ENCODE data around the gene SLC35F2. TPM values are rescaled to one million over a fixed set of nuclear protein-coding genes. Genes with fewer than 3 reads are reported as not detected.
A peak's percentile ranks its signal among the peaks of the same experiment; 100 is the strongest.

SLC35F2 gene
- total RNA-seq, 2 donors from 2014 or later, result 5.8 to 6.0 TPM

DNA sequence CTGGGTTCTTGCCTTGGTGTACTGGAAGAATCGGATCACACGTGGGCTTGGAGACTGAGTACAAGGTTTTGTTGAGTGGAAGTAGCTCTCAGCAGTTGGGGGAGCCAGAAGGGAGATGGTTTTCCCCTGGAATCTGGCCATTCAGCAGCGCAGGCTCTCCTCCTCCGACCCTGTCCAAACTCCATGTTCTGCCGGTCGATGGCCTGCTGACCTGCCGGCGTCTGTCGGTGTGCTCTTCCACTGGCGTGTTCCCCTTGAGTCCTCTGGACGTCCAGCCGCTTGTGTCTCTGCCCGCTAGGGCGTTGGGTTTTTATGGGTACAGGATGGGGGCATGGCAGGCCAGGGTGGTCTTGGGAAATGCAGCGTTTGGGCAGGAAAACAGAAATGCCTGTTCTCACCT is 108.3 kb downstream of the SLC35F2 start:
- Histone ChIP-seq H3K27me3 (no peaks in the 10 kb centered on the region), H3K4me3 (no peak overlapping the region), H3K27ac (no peak overlapping the region), H3K4me1 (peaks cover 0 to 8% of the 10 kb centered on the region in 2 donors), H3K9me3 (no peaks in the 10 kb centered on the region), H3K36me3 (no peaks in the 10 kb centered on the region)
- TF ChIP-seq, protein P1, sequence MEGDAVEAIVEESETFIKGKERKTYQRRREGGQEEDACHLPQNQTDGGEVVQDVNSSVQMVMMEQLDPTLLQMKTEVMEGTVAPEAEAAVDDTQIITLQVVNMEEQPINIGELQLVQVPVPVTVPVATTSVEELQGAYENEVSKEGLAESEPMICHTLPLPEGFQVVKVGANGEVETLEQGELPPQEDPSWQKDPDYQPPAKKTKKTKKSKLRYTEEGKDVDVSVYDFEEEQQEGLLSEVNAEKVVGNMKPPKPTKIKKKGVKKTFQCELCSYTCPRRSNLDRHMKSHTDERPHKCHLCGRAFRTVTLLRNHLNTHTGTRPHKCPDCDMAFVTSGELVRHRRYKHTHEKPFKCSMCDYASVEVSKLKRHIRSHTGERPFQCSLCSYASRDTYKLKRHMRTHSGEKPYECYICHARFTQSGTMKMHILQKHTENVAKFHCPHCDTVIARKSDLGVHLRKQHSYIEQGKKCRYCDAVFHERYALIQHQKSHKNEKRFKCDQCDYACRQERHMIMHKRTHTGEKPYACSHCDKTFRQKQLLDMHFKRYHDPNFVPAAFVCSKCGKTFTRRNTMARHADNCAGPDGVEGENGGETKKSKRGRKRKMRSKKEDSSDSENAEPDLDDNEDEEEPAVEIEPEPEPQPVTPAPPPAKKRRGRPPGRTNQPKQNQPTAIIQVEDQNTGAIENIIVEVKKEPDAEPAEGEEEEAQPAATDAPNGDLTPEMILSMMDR (IDR thresholded peaks at IDR 0.05), result no peak
- DNase-seq (ENCODE audit: low spot score), result no peak

DNA sequence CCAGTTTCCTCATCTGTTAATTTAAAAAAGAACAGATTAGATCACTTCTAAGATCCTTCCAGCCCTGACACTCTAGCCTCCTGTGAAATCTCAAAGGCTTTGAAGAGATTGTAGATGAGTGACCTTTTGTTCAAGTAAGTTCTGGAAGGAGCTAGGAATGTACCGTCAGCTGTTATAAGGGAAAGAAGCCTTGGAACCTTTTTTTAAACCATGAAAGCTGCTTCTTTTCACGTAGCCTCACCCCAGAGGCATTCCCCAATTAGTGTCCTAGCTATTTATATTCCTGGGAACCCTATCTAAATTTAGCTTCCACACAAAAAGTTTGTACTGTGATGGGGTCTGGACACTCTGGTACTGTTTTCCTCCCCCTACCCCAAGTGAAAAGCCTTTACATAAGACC is 111.0 kb downstream of the SLC35F2 start:
- H3K27me3 ChIP-seq, result no peaks in the 10 kb centered on the region
- TF ChIP-seq, protein P1 (IDR thresholded peaks at IDR 0.05), result no peak
- H3K9me3 ChIP-seq, result no peaks in the 10 kb centered on the region
- no peak for DNase-seq (ENCODE audit: low spot score)
- H3K36me3 ChIP-seq, result no peaks in the 10 kb centered on the region
- no peak overlapping the region for H3K4me3 ChIP-seq
- peak overlapping the region in 1 of 2 donors; percentile 7 for H3K27ac ChIP-seq
- peaks cover 0 to 8% of the 10 kb centered on the region in 2 donors for H3K4me1 ChIP-seq

DNA sequence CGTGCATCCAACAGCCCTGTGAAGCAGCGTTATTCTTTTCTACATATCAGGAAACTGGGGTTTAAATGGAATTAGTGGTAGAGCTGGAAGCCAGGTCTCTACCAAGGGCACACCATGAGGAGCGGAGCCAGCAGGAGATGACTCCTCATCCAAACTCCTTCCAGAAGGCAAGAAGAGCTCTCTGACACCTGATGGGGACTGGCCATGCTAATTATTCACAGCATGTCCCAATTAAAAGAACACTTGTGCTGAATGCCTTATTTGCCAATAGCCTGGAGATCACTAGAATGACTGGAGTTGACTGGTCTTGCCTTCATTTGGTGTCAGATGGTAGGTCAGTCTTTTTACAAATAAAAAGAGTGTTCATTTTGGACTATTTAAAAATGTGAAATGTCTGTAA is 113.9 kb downstream of the SLC35F2 start:
- TF ChIP-seq, protein P1 (IDR thresholded peaks at IDR 0.05), result no peak
- Histone ChIP-seq H3K4me3 (no peak overlapping the region), H3K27ac (no peak overlapping the region), H3K36me3 (no peaks in the 10 kb centered on the region), H3K9me3 (peaks cover 0 to 3% of the 10 kb centered on the region in 2 donors), H3K4me1 (peaks cover 0 to 8% of the 10 kb centered on the region in 2 donors), H3K27me3 (no peaks in the 10 kb centered on the region)
- DNase-seq (ENCODE audit: low spot score), result no peak

DNA sequence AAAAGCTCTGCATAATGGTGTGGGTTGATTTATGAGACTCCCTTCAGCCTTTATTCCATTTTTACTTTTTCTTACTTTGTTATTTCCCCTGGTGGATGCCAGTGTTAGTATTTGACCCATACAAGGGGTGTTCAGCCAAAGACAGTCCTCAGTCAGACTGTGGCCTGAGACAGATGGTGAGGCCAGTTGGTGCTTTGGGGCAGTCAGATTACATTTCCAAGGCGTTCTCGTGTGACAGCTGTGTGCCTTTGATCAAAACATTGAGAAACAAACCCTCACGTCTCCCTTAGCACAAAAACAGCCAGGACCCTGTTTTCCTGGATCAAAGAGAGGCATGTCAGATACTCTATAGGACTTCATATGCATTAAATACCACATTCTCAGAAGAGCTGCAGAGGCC is 115.4 kb downstream of the SLC35F2 start:
- Histone ChIP-seq H3K27ac (no peak overlapping the region), H3K4me3 (no peak overlapping the region), H3K4me1 (peaks cover 0 to 8% of the 10 kb centered on the region in 2 donors), H3K36me3 (no peaks in the 10 kb centered on the region), H3K27me3 (no peaks in the 10 kb centered on the region), H3K9me3 (peaks cover 0 to 4% of the 10 kb centered on the region in 2 donors)
- TF ChIP-seq, protein P1 (IDR thresholded peaks at IDR 0.05), result no peak
- DNase-seq (ENCODE audit: low spot score), result no peak

DNA sequence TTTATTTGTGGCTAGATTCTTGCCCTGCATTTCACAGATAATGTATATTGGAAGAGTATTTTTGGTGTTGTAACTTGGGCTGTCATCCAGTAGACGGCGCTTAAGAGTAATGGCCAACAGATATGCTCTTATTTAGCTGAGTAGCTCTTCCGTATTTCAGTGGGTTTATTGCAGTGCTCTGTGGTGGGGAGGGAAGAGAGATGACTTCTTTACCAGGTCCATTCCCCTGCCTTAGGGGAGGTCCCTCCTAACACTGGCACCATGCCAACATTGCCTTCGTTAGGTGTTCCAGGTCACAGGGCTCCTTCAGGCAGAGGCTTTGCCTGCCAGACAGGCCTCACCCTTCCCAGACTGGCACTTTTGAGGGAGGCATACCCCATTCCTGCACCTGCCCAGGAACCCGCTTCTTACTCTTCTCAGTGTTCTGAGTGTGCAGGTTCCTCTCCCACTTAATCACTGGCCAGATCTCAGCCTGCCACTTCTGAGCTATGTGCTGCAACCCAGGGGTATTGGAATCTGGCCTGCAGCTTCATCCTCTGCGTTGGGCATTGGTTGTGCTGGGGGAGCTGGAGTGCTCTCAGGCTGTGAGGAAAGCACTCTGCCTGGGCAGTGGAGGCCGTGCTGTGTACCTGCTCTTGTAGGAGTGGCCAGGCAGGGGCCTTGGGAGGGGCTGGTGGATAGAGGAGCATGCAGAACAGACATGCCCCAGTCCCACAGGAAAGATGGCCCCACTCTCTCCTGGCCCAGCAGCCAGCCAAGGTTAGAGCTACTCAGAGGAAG is 117.4 kb downstream of the SLC35F2 start:
- H3K4me1 ChIP-seq, result no peaks in the 10 kb centered on the region
- no peak for DNase-seq (ENCODE audit: low spot score)
- H3K27me3 ChIP-seq, result no peaks in the 10 kb centered on the region
- H3K4me3 ChIP-seq, result no peak overlapping the region
- H3K27ac ChIP-seq, result no peak overlapping the region
- peaks cover 0 to 4% of the 10 kb centered on the region in 2 donors for H3K9me3 ChIP-seq
- TF ChIP-seq, protein P1 (IDR thresholded peaks at IDR 0.05), result peak; percentile 19 to 50
- no peaks in the 10 kb centered on the region for H3K36me3 ChIP-seq

Other genes starting within 250 kb of the SLC35F2 start
- gene SLN, start 146.7 kb downstream of the SLC35F2 start, total RNA-seq, result 1,000 to 10,000 TPM in 1 of 2 donors, 100 to 1,000 TPM in 1; 767 to 1,160 TPM
- gene RAB39A, start 69.7 kb upstream of the SLC35F2 start, total RNA-seq, result under 1 TPM; 0.22 to 0.71 TPM
- 10 to 100 TPM; 19.2 to 26.4 TPM for gene CUL5, start 150.1 kb upstream of the SLC35F2 start, total RNA-seq

Data from right atrium auricular region (tissue), 2 donors.